HEK293T (cell line): Measurements from ENCODE around the gene PRSS2.

ENCODE experiments used
- CTCF ChIA-PET: fragments of 350-600 bp; formaldehyde crosslinking; extraction: SDS; loops from one replicate; lab custom pipeline; 2021; ENCODE audit warnings: antibody characterized with exemption, inconsistent platforms; lab: Yijun Ruan, JAX
- POLR2A ChIA-PET: fragments of 350-600 bp; formaldehyde crosslinking; extraction: SDS; loops from one replicate; lab custom pipeline; 2020; ENCODE audit warnings: antibody characterized with exemption, inconsistent platforms; lab: Yijun Ruan, JAX
- DNase-seq: peaks from one replicate; pipeline ENCODE4 v3.0.0; 2012; ENCODE audit warnings: mixed read lengths; ENCODE audit errors: extremely low spot score
- ARNT ChIP-seq: fragments of 450-650 bp; IDR thresholded peaks from 2 replicates; pipeline ENCODE4 v1.6.1; 2017; ENCODE audit warnings: mild to moderate bottlenecking
- BHLHE40 ChIP-seq: fragments of 450-650 bp; IDR thresholded peaks from 2 replicates; pipeline ENCODE4 v1.6.1; 2016; ENCODE audit warnings: mild to moderate bottlenecking, moderate library complexity, borderline replicate concordance
- CTBP1 ChIP-seq: fragments of 450-650 bp; IDR thresholded peaks from 2 replicates; pipeline ENCODE4 v1.6.1; 2016; ENCODE audit warnings: borderline replicate concordance
- ELF4 ChIP-seq: fragments of 450-650 bp; IDR thresholded peaks from 2 replicates; pipeline ENCODE4 v1.6.1; 2017; ENCODE audit warnings: antibody characterized with exemption
- FOXA1 ChIP-seq: fragments of 450-650 bp; IDR thresholded peaks from 2 replicates; pipeline ENCODE4 v1.6.1; 2016; ENCODE audit warnings: mild to moderate bottlenecking
- FOXK2 ChIP-seq: fragments of 450-650 bp; IDR thresholded peaks from 2 replicates; pipeline ENCODE4 v1.6.1; 2016; ENCODE audit warnings: mild to moderate bottlenecking
- FOXM1 ChIP-seq: fragments of 450-650 bp; IDR thresholded peaks from 2 replicates; pipeline ENCODE4 v1.6.1; 2017; ENCODE audit warnings: mild to moderate bottlenecking, borderline replicate concordance
- HDGF ChIP-seq: fragments of 450-650 bp; IDR thresholded peaks from 2 replicates; pipeline ENCODE4 v1.6.1; 2017; ENCODE audit warnings: antibody characterized with exemption, borderline replicate concordance
- L3MBTL2 ChIP-seq: fragments of 450-650 bp; conservative IDR thresholded peaks from 2 replicates; pipeline ENCODE4 v1.6.1; 2016; ENCODE audit warnings: mild to moderate bottlenecking
- LEF1 ChIP-seq: fragments of 450-650 bp; IDR thresholded peaks from 2 replicates; pipeline ENCODE4 v1.6.1; 2017; ENCODE audit warnings: mild to moderate bottlenecking, borderline replicate concordance
- NFRKB ChIP-seq: fragments of 450-650 bp; IDR thresholded peaks from 2 replicates; pipeline ENCODE4 v1.6.1; 2016; ENCODE audit warnings: mild to moderate bottlenecking, moderate library complexity
- PKNOX1 ChIP-seq: fragments of 450-650 bp; IDR thresholded peaks from 2 replicates; pipeline ENCODE4 v1.6.1; 2016
- SP1 ChIP-seq: fragments of 450-650 bp; IDR thresholded peaks from 2 replicates; pipeline ENCODE4 v1.6.1; 2017
- SUZ12 ChIP-seq: fragments of 450-650 bp; IDR thresholded peaks from 2 replicates; pipeline ENCODE4 v1.6.1; 2016; ENCODE audit warnings: mild to moderate bottlenecking
- TARDBP ChIP-seq: fragments of 450-650 bp; IDR thresholded peaks from 2 replicates; pipeline ENCODE4 v1.6.1; 2016
- ZNF384 ChIP-seq: fragments of 450-650 bp; IDR thresholded peaks from 2 replicates; pipeline ENCODE4 v1.6.1; 2016

The PRSS2 gene

GRCh38 chr7:142787034-142787768, 16.4 kb downstream of the PRSS2 start:
- TF ChIP-seq NFRKB = no peak
- no peak for TF ChIP-seq HDGF
- no peak for TF ChIP-seq CTBP1
- no peak for TF ChIP-seq ZNF384
- no peak for TF ChIP-seq SP1
- TF ChIP-seq TARDBP = no peak
- no peak for TF ChIP-seq L3MBTL2
- no peak for TF ChIP-seq ELF4
- TF ChIP-seq FOXK2 = no peak
- no peak for TF ChIP-seq ARNT
- ChIA-PET CTCF (interaction anchor here (1.1 kb wide), 1 partner anchor 183 kb away, joined by 5 read pairs; no protein-coding TSS in a partner anchor), POLR2A (no interaction called here)
- no peak for DNase-seq

DNA sequence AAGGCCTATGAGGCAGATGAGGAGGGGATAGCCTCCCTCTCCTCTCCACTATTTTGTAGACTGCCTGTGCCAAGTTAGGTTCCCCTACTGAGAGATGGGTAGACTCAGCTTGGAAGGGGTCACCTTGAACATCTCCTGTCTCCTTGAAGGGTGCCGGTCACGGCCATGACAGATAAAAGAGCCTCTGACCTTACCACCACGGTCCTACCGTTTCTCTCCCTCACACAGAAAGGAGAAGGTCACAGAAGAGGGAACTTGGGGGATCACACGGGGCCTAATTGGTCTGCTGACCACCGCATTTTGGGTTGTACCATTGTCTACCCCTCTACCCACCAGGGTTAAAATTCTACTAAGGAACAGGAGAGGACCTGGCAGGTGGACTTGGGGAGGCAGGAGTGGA, 17.0 kb downstream of the PRSS2 start:
- POLR2A ChIA-PET = no interaction called here
- TF ChIP-seq FOXA1 (no peak), NFRKB (no peak), CTBP1 (no peak), BHLHE40 (no peak), FOXK2 (no peak), SUZ12 (no peak), TARDBP (no peak), ELF4 (no peak), SP1 (no peak), LEF1 (no peak), PKNOX1 (no peak), L3MBTL2 (no peak), FOXM1 (no peak)
- no peak for DNase-seq
- CTCF ChIA-PET = interaction anchor here (1.1 kb wide), 1 partner anchor 184 kb away, joined by 5 read pairs; no protein-coding TSS in a partner anchor

DNA sequence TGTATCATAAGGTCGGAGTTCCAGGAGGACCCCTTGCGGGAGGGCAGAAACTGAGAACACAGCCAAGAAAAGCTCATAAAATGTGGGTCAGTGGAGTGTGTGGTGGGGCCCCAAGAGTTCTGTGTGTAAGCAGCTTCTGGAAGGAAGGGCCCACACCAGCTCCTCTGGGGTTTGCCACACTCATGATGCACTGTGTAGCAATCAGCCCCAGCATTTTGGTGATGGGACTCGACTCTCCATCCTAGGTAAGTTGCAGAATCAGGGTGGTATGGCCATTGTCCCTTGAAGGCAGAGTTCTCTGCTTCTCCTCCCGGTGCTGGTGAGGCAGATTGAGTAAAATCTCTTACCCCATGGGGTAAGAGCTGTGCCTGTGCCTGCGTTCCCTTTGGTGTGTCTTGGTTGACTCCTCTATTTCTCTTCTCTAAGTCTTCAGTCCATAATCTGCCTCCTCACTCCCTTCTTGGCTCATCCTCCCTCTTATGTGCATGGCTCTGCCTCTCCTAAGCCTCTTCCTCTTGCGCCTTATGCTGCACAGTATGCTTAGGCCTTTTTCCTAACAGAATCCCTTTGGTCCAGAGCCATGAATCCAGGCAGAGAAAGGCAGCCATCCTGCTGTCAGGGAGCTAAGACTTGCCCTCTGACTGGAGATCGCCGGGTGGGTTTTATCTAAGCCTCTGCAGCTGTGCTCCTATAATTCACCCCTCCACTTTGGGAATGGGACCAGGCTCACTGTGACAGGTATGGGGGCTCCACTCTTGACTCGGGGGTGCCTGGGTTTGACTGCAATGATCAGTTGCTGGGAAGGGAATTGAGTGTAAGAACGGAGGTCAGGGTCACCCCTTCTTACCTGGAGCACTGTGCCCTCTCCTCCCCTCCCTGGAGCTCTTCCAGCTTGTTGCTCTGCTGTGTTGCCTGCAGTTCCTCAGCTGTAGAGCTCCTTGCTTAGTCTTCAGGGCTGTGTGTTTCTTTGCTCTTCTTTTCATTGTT, 17.8 kb downstream of the PRSS2 start:
- POLR2A ChIA-PET = no interaction called here
- no peak for DNase-seq
- TF ChIP-seq L3MBTL2 (no peak), SUZ12 (no peak), PKNOX1 (no peak), BHLHE40 (no peak), SP1 (no peak), ZNF384 (no peak), TARDBP (no peak), FOXM1 (no peak), ELF4 (no peak), ARNT (no peak), FOXK2 (no peak)
- CTCF ChIA-PET = interaction anchor here (1.1 kb wide), 1 partner anchor 185 kb away, joined by 5 read pairs; no protein-coding TSS in a partner anchor

- DNase-seq = no peak
- ChIA-PET CTCF (no interaction called here), POLR2A (no interaction called here)
- no peak for TF ChIP-seq SP1
- TF ChIP-seq ARNT = no peak
Observed at GRCh38 chr7:142789441-142789840, 18.7 kb downstream of the PRSS2 start.

- no peak for DNase-seq
- no peak for TF ChIP-seq FOXK2
- no peak for TF ChIP-seq ELF4
- CTCF ChIA-PET = no interaction called here
- POLR2A ChIA-PET = no interaction called here
Observed at GRCh38 chr7:142790056-142790455, 19.3 kb downstream of the PRSS2 start.

DNA sequence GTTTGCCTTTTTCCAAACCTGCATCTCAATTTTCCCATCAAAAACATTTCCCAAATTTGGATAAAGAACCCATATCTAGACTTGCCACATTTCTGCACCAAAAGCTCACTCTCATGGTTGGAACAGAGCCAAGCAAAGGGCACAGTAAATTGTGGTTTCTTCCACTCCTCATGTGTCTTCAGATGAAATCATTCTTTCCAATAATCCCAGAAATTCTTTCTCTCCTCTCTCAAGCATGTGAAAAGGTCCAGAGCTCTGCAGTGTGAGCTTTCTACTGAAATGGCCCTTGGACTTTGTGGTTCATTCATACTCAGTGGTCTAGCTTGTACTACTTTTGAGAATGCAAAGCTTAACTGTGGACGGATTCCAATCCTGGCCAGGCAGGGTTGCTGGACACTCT, 19.8 kb downstream of the PRSS2 start:
- CTCF ChIA-PET = no interaction called here
- POLR2A ChIA-PET = no interaction called here
- no peak for TF ChIP-seq ELF4
- TF ChIP-seq NFRKB = no peak
- no peak for TF ChIP-seq CTBP1
- TF ChIP-seq FOXM1 = no peak
- no peak for TF ChIP-seq SP1
- no peak for TF ChIP-seq PKNOX1
- no peak for TF ChIP-seq ARNT
- TF ChIP-seq FOXA1 = no peak
- no peak for TF ChIP-seq ZNF384
- TF ChIP-seq FOXK2 = no peak
- TF ChIP-seq LEF1 = no peak
- TF ChIP-seq SUZ12 = no peak
- TF ChIP-seq TARDBP = no peak
- no peak for TF ChIP-seq L3MBTL2
- no peak for TF ChIP-seq BHLHE40
- no peak for TF ChIP-seq HDGF
- DNase-seq = no peak
